HepG2 (cell line): Measurements from ENCODE around the gene LCAT. TPM values are rescaled to one million over a fixed set of nuclear protein-coding genes. Genes with fewer than 3 reads are reported as not detected.

Source experiments
- HOXA3 ChIP-seq: sonication (generic); formaldehyde crosslinking; IDR thresholded peaks from 2 replicates; pipeline ENCODE4 v1.5.0; 2020; ENCODE audit warnings: missing genetic modification reagents
- KDM1A ChIP-seq: IDR thresholded peaks from 2 replicates; pipeline ENCODE4 v1.6.1; 2016; ENCODE audit warnings: missing compliant biosample characterization
- NCOA5 ChIP-seq: sonication (generic); formaldehyde crosslinking; IDR thresholded peaks from 2 replicates; pipeline ENCODE4 v1.4.0; 2020; ENCODE audit warnings: missing genetic modification reagents
- SP5 ChIP-seq: IDR thresholded peaks from 2 replicates; pipeline ENCODE4 v1.6.1; 2016; ENCODE audit warnings: low read depth, borderline replicate concordance
- ZNF136 ChIP-seq: sonication (generic); formaldehyde crosslinking; IDR thresholded peaks from 2 replicates; pipeline ENCODE4 v1.8.1; 2022; ENCODE audit warnings: low read depth, mild to moderate bottlenecking, moderate library complexity, missing genetic modification reagents
- ZNF263 ChIP-seq: sonication (generic); formaldehyde crosslinking; IDR thresholded peaks from 2 replicates; pipeline ENCODE4 v1.4.0; 2020; ENCODE audit warnings: missing genetic modification reagents
- polyA plus RNA-seq, 8 experiments: library from polyadenylated mRNA; depleted of rRNA in 3 of 8; stranded (reverse) in 7 of 8; unstranded in 1 of 8; fragments of >200 nt; fragmentation: Illumina TruSeq in 4 of 8; extraction: Trizol in 4 of 8; gene quantifications; 2 replicates each; pipeline versions ENCODE4 v1.2.1 to v1.2.3, GENCODE V29; 2011 to 2016; ENCODE audit warnings: low read depth in 4 of 8, missing spikeins in 1 of 8, mixed read lengths in 1 of 8; ENCODE audit not compliant: insufficient read depth in 1 of 8
- total RNA-seq, 5 experiments: library from RNA; depleted of rRNA; stranded (reverse); fragments of >200 nt; fragmentation: Illumina TruSeq; extraction: Trizol; gene quantifications; 2 replicates each; pipeline ENCODE4 v1.2.3, GENCODE V29; 2016; ENCODE audit warnings: low read depth in 1 of 5
- TF ChIP-seq, protein P1 (sequence below): sonication (generic); formaldehyde crosslinking; IDR thresholded peaks from 2 replicates; pipeline ENCODE4 v1.4.0; 2020; ENCODE audit warnings: mild to moderate bottlenecking, missing genetic modification reagents
- TF ChIP-seq, protein P2 (sequence below): sonication (generic); formaldehyde crosslinking; IDR thresholded peaks from 2 replicates; pipeline ENCODE4 v1.8.1; 2023; ENCODE audit warnings: mild to moderate bottlenecking, moderate library complexity, missing genetic modification reagents
- TF ChIP-seq, protein P3 (sequence below): sonication (generic); formaldehyde crosslinking; IDR thresholded peaks from 2 replicates; pipeline ENCODE4 v1.8.0; 2022; ENCODE audit warnings: missing genetic modification reagents, mild to moderate bottlenecking, moderate library complexity, borderline replicate concordance
- TF ChIP-seq, protein P4 (sequence below): IDR thresholded peaks from 2 replicates; pipeline ENCODE4 v1.6.1; 2016
- TF ChIP-seq, protein P5 (sequence below): sonication (generic); formaldehyde crosslinking; IDR thresholded peaks from 2 replicates; pipeline ENCODE4 v1.4.0; 2020; ENCODE audit warnings: missing genetic modification reagents, mild to moderate bottlenecking, borderline replicate concordance

The LCAT gene
- total and polyA plus RNA-seq, 2 of the 13 experiments (the other 11 are each of a cell fraction or from before 2014, with no cell fraction given) = 36.1 to 38.9 TPM

DNA sequence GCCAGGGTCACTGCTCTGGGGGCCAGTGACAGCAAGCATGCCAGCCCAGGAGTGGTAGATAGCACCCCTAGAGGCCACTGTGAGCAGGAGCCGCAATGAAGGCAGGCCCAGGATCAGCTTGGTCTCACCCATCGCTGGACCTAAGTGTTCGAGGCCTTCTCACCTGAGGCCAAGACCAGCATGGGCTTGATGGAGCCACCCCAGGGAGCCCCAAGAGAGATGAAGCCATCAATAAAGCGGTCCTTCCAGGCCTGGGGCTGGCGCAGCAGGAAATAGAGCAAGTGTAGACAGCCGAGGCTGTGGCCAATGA is 1.8 kb downstream of the LCAT start (continued):
- TF ChIP-seq, protein P1, sequence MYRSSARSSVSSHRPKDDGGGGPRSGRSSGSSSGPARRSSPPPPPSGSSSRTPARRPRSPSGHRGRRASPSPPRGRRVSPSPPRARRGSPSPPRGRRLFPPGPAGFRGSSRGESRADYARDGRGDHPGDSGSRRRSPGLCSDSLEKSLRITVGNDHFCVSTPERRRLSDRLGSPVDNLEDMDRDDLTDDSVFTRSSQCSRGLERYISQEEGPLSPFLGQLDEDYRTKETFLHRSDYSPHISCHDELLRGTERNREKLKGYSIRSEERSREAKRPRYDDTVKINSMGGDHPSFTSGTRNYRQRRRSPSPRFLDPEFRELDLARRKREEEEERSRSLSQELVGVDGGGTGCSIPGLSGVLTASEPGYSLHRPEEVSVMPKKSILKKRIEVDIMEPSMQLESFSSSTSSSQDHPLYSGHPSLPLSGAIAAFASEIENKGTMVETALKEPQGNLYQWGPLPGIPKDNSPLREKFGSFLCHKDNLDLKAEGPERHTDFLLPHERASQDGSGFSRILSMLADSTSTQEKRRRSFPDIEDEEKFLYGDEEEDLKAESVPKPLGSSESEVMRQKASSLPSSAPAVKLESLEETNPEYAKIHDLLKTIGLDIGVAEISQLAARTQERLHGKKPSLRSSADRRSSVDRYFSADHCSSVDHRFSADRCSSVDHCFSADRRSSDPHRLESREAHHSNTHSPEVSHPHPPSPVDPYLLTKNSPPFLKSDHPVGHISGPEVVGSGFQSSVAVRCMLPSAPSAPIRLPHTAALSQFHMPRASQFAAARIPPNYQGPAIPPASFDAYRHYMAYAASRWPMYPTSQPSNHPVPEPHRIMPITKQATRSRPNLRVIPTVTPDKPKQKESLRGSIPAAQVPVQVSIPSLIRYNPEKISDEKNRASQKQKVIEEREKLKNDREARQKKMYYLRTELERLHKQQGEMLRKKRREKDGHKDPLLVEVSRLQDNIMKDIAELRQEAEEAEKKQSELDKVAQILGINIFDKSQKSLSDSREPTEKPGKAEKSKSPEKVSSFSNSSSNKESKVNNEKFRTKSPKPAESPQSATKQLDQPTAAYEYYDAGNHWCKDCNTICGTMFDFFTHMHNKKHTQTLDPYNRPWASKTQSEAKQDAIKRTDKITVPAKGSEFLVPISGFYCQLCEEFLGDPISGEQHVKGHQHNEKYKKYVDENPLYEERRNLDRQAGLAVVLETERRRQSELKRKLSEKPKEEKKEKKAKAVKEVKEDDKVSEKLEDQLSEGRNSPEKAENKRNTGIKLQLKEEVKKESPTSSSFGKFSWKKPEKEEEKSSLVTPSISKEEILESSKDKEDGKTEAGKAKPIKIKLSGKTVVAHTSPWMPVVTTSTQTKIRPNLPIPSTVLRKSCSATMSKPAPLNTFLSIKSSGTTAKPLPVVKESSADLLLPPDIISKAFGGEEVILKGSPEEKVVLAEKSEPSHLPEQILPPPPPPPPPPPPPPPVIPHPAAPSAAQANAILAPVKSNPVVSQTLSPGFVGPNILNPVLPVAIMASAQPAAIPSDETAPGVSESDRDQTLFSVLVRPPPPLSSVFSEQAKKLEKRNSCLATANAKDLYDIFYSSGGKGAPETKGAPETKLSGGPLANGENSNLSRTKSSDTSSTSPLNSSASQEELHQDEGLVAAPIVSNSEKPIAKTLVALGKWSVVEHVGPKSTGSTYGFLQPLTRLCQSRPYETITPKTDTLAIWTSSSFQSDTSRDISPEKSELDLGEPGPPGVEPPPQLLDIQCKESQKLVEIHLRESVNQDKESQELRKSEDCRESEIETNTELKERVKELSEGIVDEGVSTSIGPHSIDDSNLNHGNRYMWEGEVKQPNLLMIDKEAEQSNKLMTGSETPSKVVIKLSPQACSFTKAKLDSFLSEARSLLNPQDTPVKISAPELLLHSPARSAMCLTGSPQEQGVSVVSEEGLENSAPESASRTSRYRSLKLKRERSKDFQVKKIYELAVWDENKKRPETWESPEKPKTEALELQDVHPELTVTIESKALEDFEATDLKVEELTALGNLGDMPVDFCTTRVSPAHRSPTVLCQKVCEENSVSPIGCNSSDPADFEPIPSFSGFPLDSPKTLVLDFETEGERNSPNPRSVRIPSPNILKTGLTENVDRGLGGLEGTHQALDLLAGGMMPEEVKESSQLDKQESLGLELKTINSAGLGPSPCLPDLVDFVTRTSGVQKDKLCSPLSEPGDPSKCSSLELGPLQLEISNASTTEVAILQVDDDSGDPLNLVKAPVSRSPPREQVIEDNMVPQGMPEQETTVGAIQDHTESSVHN = no peak
- TF ChIP-seq, protein P2, sequence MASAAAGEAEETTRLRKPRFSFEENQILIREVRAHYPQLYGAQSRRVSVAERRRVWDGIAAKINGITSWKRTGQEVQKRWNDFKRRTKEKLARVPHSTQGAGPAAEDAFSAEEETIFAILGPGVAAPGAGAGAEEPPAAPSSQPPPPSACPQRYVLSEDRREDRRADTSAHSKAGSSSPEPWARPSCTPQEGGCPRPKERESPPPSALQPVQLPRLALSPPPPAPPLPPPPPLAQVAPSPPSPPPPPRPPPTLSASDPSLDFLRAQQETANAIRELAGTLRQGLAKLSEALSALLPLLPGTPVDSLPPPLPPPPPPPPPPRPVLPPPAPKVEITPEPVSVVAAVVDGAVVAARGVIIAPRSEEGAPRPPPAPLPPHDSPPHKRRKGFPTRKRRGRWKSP (CRISPR knock-in tag) = no peak
- TF ChIP-seq ZNF263 (no peak), SP5 (CRISPR knock-in tag) (no peak), KDM1A (CRISPR knock-in tag) (no peak), HOXA3 (CRISPR knock-in tag) (peak; percentile 14; the same call in 1 of the 2 replicates), ZNF136 (no peak), NCOA5 (no peak)
- TF ChIP-seq, protein P3, sequence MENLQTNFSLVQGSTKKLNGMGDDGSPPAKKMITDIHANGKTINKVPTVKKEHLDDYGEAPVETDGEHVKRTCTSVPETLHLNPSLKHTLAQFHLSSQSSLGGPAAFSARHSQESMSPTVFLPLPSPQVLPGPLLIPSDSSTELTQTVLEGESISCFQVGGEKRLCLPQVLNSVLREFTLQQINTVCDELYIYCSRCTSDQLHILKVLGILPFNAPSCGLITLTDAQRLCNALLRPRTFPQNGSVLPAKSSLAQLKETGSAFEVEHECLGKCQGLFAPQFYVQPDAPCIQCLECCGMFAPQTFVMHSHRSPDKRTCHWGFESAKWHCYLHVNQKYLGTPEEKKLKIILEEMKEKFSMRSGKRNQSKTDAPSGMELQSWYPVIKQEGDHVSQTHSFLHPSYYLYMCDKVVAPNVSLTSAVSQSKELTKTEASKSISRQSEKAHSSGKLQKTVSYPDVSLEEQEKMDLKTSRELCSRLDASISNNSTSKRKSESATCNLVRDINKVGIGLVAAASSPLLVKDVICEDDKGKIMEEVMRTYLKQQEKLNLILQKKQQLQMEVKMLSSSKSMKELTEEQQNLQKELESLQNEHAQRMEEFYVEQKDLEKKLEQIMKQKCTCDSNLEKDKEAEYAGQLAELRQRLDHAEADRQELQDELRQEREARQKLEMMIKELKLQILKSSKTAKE (CRISPR knock-in tag) = no peak
- TF ChIP-seq, protein P4, sequence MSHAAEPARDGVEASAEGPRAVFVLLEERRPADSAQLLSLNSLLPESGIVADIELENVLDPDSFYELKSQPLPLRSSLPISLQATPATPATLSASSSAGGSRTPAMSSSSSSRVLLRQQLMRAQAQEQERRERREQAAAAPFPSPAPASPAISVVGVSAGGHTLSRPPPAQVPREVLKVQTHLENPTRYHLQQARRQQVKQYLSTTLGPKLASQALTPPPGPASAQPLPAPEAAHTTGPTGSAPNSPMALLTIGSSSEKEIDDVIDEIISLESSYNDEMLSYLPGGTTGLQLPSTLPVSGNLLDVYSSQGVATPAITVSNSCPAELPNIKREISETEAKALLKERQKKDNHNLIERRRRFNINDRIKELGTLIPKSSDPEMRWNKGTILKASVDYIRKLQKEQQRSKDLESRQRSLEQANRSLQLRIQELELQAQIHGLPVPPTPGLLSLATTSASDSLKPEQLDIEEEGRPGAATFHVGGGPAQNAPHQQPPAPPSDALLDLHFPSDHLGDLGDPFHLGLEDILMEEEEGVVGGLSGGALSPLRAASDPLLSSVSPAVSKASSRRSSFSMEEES (CRISPR knock-in tag) = no peak
- TF ChIP-seq, protein P5, sequence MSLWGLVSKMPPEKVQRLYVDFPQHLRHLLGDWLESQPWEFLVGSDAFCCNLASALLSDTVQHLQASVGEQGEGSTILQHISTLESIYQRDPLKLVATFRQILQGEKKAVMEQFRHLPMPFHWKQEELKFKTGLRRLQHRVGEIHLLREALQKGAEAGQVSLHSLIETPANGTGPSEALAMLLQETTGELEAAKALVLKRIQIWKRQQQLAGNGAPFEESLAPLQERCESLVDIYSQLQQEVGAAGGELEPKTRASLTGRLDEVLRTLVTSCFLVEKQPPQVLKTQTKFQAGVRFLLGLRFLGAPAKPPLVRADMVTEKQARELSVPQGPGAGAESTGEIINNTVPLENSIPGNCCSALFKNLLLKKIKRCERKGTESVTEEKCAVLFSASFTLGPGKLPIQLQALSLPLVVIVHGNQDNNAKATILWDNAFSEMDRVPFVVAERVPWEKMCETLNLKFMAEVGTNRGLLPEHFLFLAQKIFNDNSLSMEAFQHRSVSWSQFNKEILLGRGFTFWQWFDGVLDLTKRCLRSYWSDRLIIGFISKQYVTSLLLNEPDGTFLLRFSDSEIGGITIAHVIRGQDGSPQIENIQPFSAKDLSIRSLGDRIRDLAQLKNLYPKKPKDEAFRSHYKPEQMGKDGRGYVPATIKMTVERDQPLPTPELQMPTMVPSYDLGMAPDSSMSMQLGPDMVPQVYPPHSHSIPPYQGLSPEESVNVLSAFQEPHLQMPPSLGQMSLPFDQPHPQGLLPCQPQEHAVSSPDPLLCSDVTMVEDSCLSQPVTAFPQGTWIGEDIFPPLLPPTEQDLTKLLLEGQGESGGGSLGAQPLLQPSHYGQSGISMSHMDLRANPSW = no peak
